HG03442 (cell line): ENCODE measurements around the gene POLD2.
"Not testable (repeated sequence)": the region's sequence is repeated elsewhere in the genome, so short reads cannot be mapped to it uniquely, and the experiment has no call there.

Source experiments
- ATAC-seq: cut with Tn5 transposase; IDR thresholded peaks from one replicate; pipeline ENCODE4 v1.9.1; 2021; ENCODE audit warnings: mild to moderate bottlenecking, moderate library complexity; ENCODE audit not compliant: unreplicated experiment

Gene POLD2

GRCh38 chr7:44139311-44140010 is 16.1 kb upstream of the POLD2 start:
- no peak for ATAC-seq

GRCh38 chr7:44138698-44139097 is 15.3 kb upstream of the POLD2 start:
- ATAC-seq = no peak

- ATAC-seq = no peak
Measured at GRCh38 chr7:44136731-44137130, 13.4 kb upstream of the POLD2 start.

GRCh38 chr7:44134943-44135628 is 11.7 kb upstream of the POLD2 start:
- ATAC-seq = no peak

- no peak for ATAC-seq
Measured at GRCh38 chr7:44133295-44133694, 9.9 kb upstream of the POLD2 start.

GRCh38 chr7:44132039-44132438 is 8.7 kb upstream of the POLD2 start:
- no peak for ATAC-seq

GRCh38 chr7:44131173-44132029 is 8.1 kb upstream of the POLD2 start:
- ATAC-seq = no peak

- no peak for ATAC-seq
Measured at GRCh38 chr7:44128721-44129582, 5.6 kb upstream of the POLD2 start.

GRCh38 chr7:44127161-44127560 is 3.8 kb upstream of the POLD2 start:
- no peak for ATAC-seq

- not testable (repeated sequence) for ATAC-seq
Measured at GRCh38 chr7:44126574-44126973, 3.2 kb upstream of the POLD2 start.

- no peak for ATAC-seq
Measured at GRCh38 chr7:44124822-44125202, 1.5 kb upstream of the POLD2 start.

- no peak for ATAC-seq
Measured at GRCh38 chr7:44122529-44122928, 819 bp downstream of the POLD2 start.

- no peak for ATAC-seq
Measured at GRCh38 chr7:44121761-44122420, 1.5 kb downstream of the POLD2 start.

- ATAC-seq = no peak
Measured at GRCh38 chr7:44120395-44120794, 3.0 kb downstream of the POLD2 start.

GRCh38 chr7:44119829-44120380 is 3.4 kb downstream of the POLD2 start:
- no peak for ATAC-seq

- ATAC-seq = no peak
Measured at GRCh38 chr7:44117801-44118429, 5.4 kb downstream of the POLD2 start.

GRCh38 chr7:44116789-44117666 is 6.3 kb downstream of the POLD2 start:
- ATAC-seq = no peak

- ATAC-seq = no peak
Measured at GRCh38 chr7:44116087-44116788, 7.1 kb downstream of the POLD2 start.
